Measurements from ENCODE around the gene LIN52. TPM values are rescaled to one million over a fixed set of nuclear protein-coding genes. Genes with fewer than 3 reads are reported as not detected.

The LIN52 gene
- polyA plus RNA-seq, 3 donors = 2.9 to 7.2 (median 4.8) TPM

- no peaks in the 10 kb centered on the region for H4K20me1 ChIP-seq (ENCODE audit: insufficient read depth, low read length)
- H3K27me3 Mint-ChIP-seq (ENCODE audit: low read depth in 3 of 3) = peaks cover 0 to 2% (median 0%) of the 10 kb centered on the region in 3 donors
- peaks cover 6% of the 10 kb centered on the region for H3K79me2 ChIP-seq (ENCODE audit: insufficient read depth, low read length)
- WGBS (ENCODE audit: insufficient coverage) = no CpG with 5 or more reads among the region's 2 CpGs
- peaks cover 3 to 8% of the 10 kb centered on the region in 2 donors for H3K36me3 Mint-ChIP-seq
- H3K9me3 ChIP-seq (replicated peaks in 1 of 2; ENCODE audit: control insufficient read depth in 1 of 2, insufficient read depth in 1 of 2, low read length in 2 of 2) = no peaks in the 10 kb centered on the region
- H3K4me1 ChIP-seq (ENCODE audit: control insufficient read depth in 1 of 2, insufficient read depth in 2 of 2, low read length in 2 of 2) = peaks cover 21 to 22% of the 10 kb centered on the region in 2 donors
- TF ChIP-seq, protein P1, sequence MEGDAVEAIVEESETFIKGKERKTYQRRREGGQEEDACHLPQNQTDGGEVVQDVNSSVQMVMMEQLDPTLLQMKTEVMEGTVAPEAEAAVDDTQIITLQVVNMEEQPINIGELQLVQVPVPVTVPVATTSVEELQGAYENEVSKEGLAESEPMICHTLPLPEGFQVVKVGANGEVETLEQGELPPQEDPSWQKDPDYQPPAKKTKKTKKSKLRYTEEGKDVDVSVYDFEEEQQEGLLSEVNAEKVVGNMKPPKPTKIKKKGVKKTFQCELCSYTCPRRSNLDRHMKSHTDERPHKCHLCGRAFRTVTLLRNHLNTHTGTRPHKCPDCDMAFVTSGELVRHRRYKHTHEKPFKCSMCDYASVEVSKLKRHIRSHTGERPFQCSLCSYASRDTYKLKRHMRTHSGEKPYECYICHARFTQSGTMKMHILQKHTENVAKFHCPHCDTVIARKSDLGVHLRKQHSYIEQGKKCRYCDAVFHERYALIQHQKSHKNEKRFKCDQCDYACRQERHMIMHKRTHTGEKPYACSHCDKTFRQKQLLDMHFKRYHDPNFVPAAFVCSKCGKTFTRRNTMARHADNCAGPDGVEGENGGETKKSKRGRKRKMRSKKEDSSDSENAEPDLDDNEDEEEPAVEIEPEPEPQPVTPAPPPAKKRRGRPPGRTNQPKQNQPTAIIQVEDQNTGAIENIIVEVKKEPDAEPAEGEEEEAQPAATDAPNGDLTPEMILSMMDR (IDR thresholded peaks at IDR 0.05) = no peak
- H3K27ac Mint-ChIP-seq = peak overlapping the region; percentile 68 to 88 (median 85)
- no peak overlapping the region for H2AFZ ChIP-seq (ENCODE audit: insufficient read depth, low read depth, low read length, poor library complexity, severe bottlenecking)
- intact Hi-C loops (cut with micrococcal nuclease) = no loop called here
- peak overlapping the region in 1 of 3 experiments; percentile 3 for H3K4me3 ChIP-seq (replicated peaks in 1 of 3; ENCODE audit: low read depth in 2 of 3, low read length in 3 of 3)
- peaks cover 29% of the 10 kb centered on the region for H3K4me1 Mint-ChIP-seq
- H3K4me3 Mint-ChIP-seq = no peak overlapping the region
- H3K27ac ChIP-seq (ENCODE audit: low read depth in 1 of 2, low read length in 2 of 2) = peak overlapping the region; percentile 35 to 65
- peak; percentile 23 to 60 (median 34) for DNase-seq
- no peaks in the 10 kb centered on the region for H3K27me3 ChIP-seq (ENCODE audit: control insufficient read depth in 2 of 2, insufficient read depth in 2 of 2, low read length in 2 of 2)
- no peaks in the 10 kb centered on the region for H3K9me3 Mint-ChIP-seq
- no peak overlapping the region for H3K9ac ChIP-seq (ENCODE audit: insufficient read depth, low read length, poor library complexity, severe bottlenecking)
- H3K36me3 ChIP-seq (replicated peaks in 1 of 2; ENCODE audit: control insufficient read depth in 1 of 2, insufficient read depth in 2 of 2, low read length in 2 of 2) = no peaks in the 10 kb centered on the region
- peak overlapping the region; percentile 21 for H3K4me2 ChIP-seq (replicated peaks; ENCODE audit: extremely low read depth, low read length, poor library complexity, severe bottlenecking)
Measured at GRCh38 chr14:74176400-74176793, 91.6 kb downstream of the LIN52 start.

GRCh38 chr14:74179856-74180255, 95.1 kb downstream of the LIN52 start:
- Histone ChIP-seq H3K27ac (ENCODE audit: low read depth in 1 of 2, low read length in 2 of 2) (no peak overlapping the region), H3K36me3 (replicated peaks in 1 of 2; ENCODE audit: control insufficient read depth in 1 of 2, insufficient read depth in 2 of 2, low read length in 2 of 2) (no peaks in the 10 kb centered on the region), H3K9ac (ENCODE audit: insufficient read depth, low read length, poor library complexity, severe bottlenecking) (no peak overlapping the region), H3K27me3 (ENCODE audit: control insufficient read depth in 2 of 2, insufficient read depth in 2 of 2, low read length in 2 of 2) (no peaks in the 10 kb centered on the region), H3K4me3 (replicated peaks in 1 of 3; ENCODE audit: low read depth in 2 of 3, low read length in 3 of 3) (no peak overlapping the region), H3K79me2 (ENCODE audit: insufficient read depth, low read length) (peaks cover 6% of the 10 kb centered on the region), H2AFZ (ENCODE audit: insufficient read depth, low read depth, low read length, poor library complexity, severe bottlenecking) (no peak overlapping the region), H3K4me1 (ENCODE audit: control insufficient read depth in 1 of 2, insufficient read depth in 2 of 2, low read length in 2 of 2) (peaks cover 21 to 22% of the 10 kb centered on the region in 2 donors), H3K9me3 (replicated peaks in 1 of 2; ENCODE audit: control insufficient read depth in 1 of 2, insufficient read depth in 1 of 2, low read length in 2 of 2) (no peaks in the 10 kb centered on the region), H3K4me2 (replicated peaks; ENCODE audit: extremely low read depth, low read length, poor library complexity, severe bottlenecking) (no peak overlapping the region), H4K20me1 (ENCODE audit: insufficient read depth, low read length) (no peaks in the 10 kb centered on the region)
- Mint-ChIP-seq H3K9me3 (no peaks in the 10 kb centered on the region), H3K4me3 (no peak overlapping the region), H3K27me3 (ENCODE audit: low read depth in 3 of 3) (peaks cover 0 to 2% (median 0%) of the 10 kb centered on the region in 3 donors), H3K36me3 (peaks cover 8 to 17% of the 10 kb centered on the region in 2 donors), H3K4me1 (peaks cover 23% of the 10 kb centered on the region), H3K27ac (no peak overlapping the region)
- WGBS (ENCODE audit: insufficient coverage) = no CpG with 5 or more reads among the region's 3 CpGs
- DNase-seq = no peak
- TF ChIP-seq, protein P1 (IDR thresholded peaks at IDR 0.05) = no peak
- intact Hi-C loops (cut with micrococcal nuclease) = no loop called here

All from CD14-positive monocyte (primary cell).